Measurements from ENCODE around the gene TRIOBP. TPM values are rescaled to one million over a fixed set of nuclear protein-coding genes. Genes with fewer than 3 reads are reported as not detected.

Gene TRIOBP
- total and polyA plus RNA-seq, 12 donors = 34.7 to 115 (median 82.4) TPM

GRCh38 chr22:37674951-37675929 is 21.6 kb upstream of the TRIOBP start, which contains the start of gene LGALS1:
LGALS1 (plus strand) TSS chr22:37675636; CDS start chr22:37675703, 67 bp downstream.
- peak in 3 of 9 donors; percentile 51 to 57 (median 53) for TF ChIP-seq CTCF (IDR thresholded peaks at IDR 0.05)
- ATAC-seq (peak; percentile 86 to 94 (median 90)), DNase-seq (peak; percentile 96 to 99)
- Histone ChIP-seq H3K4me3 (peak within 1 kb of the TSS; percentile 23 to 79 (median 72)), H3K27me3 (no peaks in the 10 kb centered on the region), H3K4me1 (peaks cover 10 to 53% (median 44%) of the 10 kb centered on the region in 9 donors), H3K9me3 (no peaks in the 10 kb centered on the region), H3K27ac (peak within 1 kb of the TSS; percentile 88 to 99 (median 95)), H3K36me3 (peaks cover 0 to 30% (median 3%) of the 10 kb centered on the region in 9 donors)
- intact Hi-C loops (cut with DNase I) = loop anchor here in 3 of 10 donors (1.0 to 5.0 kb wide), 4 partner anchors 16 to 78 kb away; partner anchors contain the start of gene PDXP (in 3 of the 3)
- WGBS, 2 donors = 3% methylated on average over 34 of the region's 34 CpGs

- TF ChIP-seq CTCF (IDR thresholded peaks at IDR 0.05) = no peak
- Histone ChIP-seq H3K27me3 (no peaks in the 10 kb centered on the region), H3K36me3 (peaks cover 0 to 38% (median 3%) of the 10 kb centered on the region in 9 donors), H3K4me1 (peaks cover 10 to 57% (median 48%) of the 10 kb centered on the region in 9 donors), H3K4me3 (peak overlapping the region; percentile 23 to 79 (median 72)), H3K27ac (peak overlapping the region; percentile 88 to 99 (median 95)), H3K9me3 (no peaks in the 10 kb centered on the region)
- DNase-seq (peak; percentile 66 to 70), ATAC-seq (peak; percentile 0 to 52 (median 25))
- WGBS, 2 donors = 8 to 9% methylated on average over 17 of the region's 17 CpGs
- intact Hi-C loops (cut with DNase I) = loop anchor here in 4 of 10 donors (1.0 to 5.0 kb wide), 4 partner anchors 17 to 77 kb away; partner anchors contain the start of gene PDXP (in 4 of the 4)
Observed at GRCh38 chr22:37675930-37676735, 20.7 kb upstream of the TRIOBP start.

GRCh38 chr22:37676736-37677492 is 19.9 kb upstream of the TRIOBP start:
- Histone ChIP-seq H3K36me3 (peaks cover 0 to 38% (median 3%) of the 10 kb centered on the region in 9 donors), H3K4me3 (peak overlapping the region; percentile 23 to 79 (median 72)), H3K4me1 (peaks cover 12 to 64% (median 55%) of the 10 kb centered on the region in 9 donors), H3K27ac (peak overlapping the region; percentile 88 to 99 (median 95)), H3K27me3 (no peaks in the 10 kb centered on the region), H3K9me3 (no peaks in the 10 kb centered on the region)
- no peak for TF ChIP-seq CTCF (IDR thresholded peaks at IDR 0.05)
- peak; percentile 82 to 89 for DNase-seq
- intact Hi-C loops (cut with DNase I) = loop anchor here in 2 of 10 donors (2.0 to 5.0 kb wide), 2 partner anchors 18 to 70 kb away; partner anchors contain the start of gene PDXP (in 1 of the 2)
- WGBS, 2 donors = 3 to 5% methylated on average over 42 of the region's 42 CpGs
- ATAC-seq = peak; percentile 22 to 62 (median 36)
